SK-MEL-5 (cell line): ENCODE measurements around the gene MAPKAPK3. TPM values are rescaled to one million over a fixed set of nuclear protein-coding genes. Genes with fewer than 3 reads are reported as not detected.

Source experiments
- DNase-seq: peaks from one replicate; pipeline ENCODE4 v3.0.0-alpha.2; 2016; ENCODE audit warnings: low read depth, low spot score
- in situ Hi-C: cut with HindIII; loops from 2 replicates; pipeline ENCODE4 v1.10.0; 2016; ENCODE audit warnings: low sequenced_read_pairs, high pct_unique_total_duplicates, low pct_unique_long_range_greater_than_20kb
- total RNA-seq: library from RNA; depleted of rRNA; stranded (reverse); fragments of >200 nt; shearing (Covaris generic); gene quantifications from 2 replicates; pipeline ENCODE4 v1.2.3, GENCODE V29; 2014

Gene MAPKAPK3
- total RNA-seq, 1 experiment from 2014 or later: 66.5 TPM

- no peak for DNase-seq
- in situ Hi-C loops: no loop called here
Observed at GRCh38 chr3:50637011-50637410, 20.1 kb downstream of the MAPKAPK3 start.

GRCh38 chr3:50637945-50638344 is 21.0 kb downstream of the MAPKAPK3 start:
- in situ Hi-C loops: no loop called here
- DNase-seq: no peak

- in situ Hi-C loops: no loop called here
- DNase-seq: no peak
Observed at GRCh38 chr3:50639055-50639494, 22.1 kb downstream of the MAPKAPK3 start.

- no peak for DNase-seq
- in situ Hi-C loops: no loop called here
Observed at GRCh38 chr3:50642382-50642781, 25.4 kb downstream of the MAPKAPK3 start.

GRCh38 chr3:50644561-50644960 is 27.6 kb downstream of the MAPKAPK3 start:
- in situ Hi-C loops: no loop called here
- DNase-seq: no peak

GRCh38 chr3:50645378-50645777 is 28.4 kb downstream of the MAPKAPK3 start:
- in situ Hi-C loops: no loop called here
- no peak for DNase-seq

- in situ Hi-C loops: no loop called here
- peak; percentile 13 for DNase-seq
Observed at GRCh38 chr3:50648313-50648712, 31.4 kb downstream of the MAPKAPK3 start.

- DNase-seq: no peak
- in situ Hi-C loops: no loop called here
Observed at GRCh38 chr3:50648944-50649343, 32.0 kb downstream of the MAPKAPK3 start.

GRCh38 chr3:50649451-50649931 is 32.5 kb downstream of the MAPKAPK3 start:
- no peak for DNase-seq
- in situ Hi-C loops: no loop called here

- DNase-seq: no peak
- in situ Hi-C loops: no loop called here
Observed at GRCh38 chr3:50650018-50650417, 33.1 kb downstream of the MAPKAPK3 start.

- DNase-seq: no peak
- in situ Hi-C loops: no loop called here
Observed at GRCh38 chr3:50651445-50651844, 34.5 kb downstream of the MAPKAPK3 start.

- in situ Hi-C loops: no loop called here
- DNase-seq: no peak
Observed at GRCh38 chr3:50651920-50652529, 35.1 kb downstream of the MAPKAPK3 start.

- DNase-seq: peak; percentile 32
- in situ Hi-C loops: no loop called here
Observed at GRCh38 chr3:50652709-50653108, 35.8 kb downstream of the MAPKAPK3 start.

GRCh38 chr3:50653937-50654595 is 37.1 kb downstream of the MAPKAPK3 start:
- in situ Hi-C loops: no loop called here
- no peak for DNase-seq

- in situ Hi-C loops: no loop called here
- DNase-seq: no peak
Observed at GRCh38 chr3:50655009-50655830, 38.3 kb downstream of the MAPKAPK3 start.

GRCh38 chr3:50656417-50657195 is 39.7 kb downstream of the MAPKAPK3 start:
- in situ Hi-C loops: no loop called here

GRCh38 chr3:50657407-50657806 is 40.5 kb downstream of the MAPKAPK3 start:
- in situ Hi-C loops: no loop called here
- no peak for DNase-seq

More at GRCh38 chr3:50656417-50657195, 39.7 kb downstream of the MAPKAPK3 start:
- no peak for DNase-seq

GRCh38 chr3:50657816-50658215 is 40.9 kb downstream of the MAPKAPK3 start:
- DNase-seq: no peak
- in situ Hi-C loops: no loop called here
